OCI-LY1 (cell line): ENCODE measurements around the gene OXSR1.

Experiments
- CTCF ChIP-seq: fragments of 200-600 bp; sonication (generic), shearing (Covaris generic); IDR thresholded peaks from 2 replicates; pipeline ENCODE4 v1.5.1; 2017; ENCODE audit warnings: mild to moderate bottlenecking, antibody characterized with exemption, low read length, moderate library complexity, mixed read lengths
- EZH2 ChIP-seq: fragments of 200-600 bp; sonication (generic), shearing (Covaris generic); IDR thresholded peaks from 2 replicates; pipeline ENCODE4 v1.8.0; 2017; ENCODE audit warnings: borderline replicate concordance, mixed run types, mild to moderate bottlenecking, antibody characterized with exemption, low read length, moderate library complexity, mixed read lengths

- TF ChIP-seq CTCF (no peak), EZH2 (no peak)
Observed at GRCh38 chr3:38274864-38275649, 109.7 kb downstream of the OXSR1 start.
